B cell (primary cell): Measurements from ENCODE around the gene CMPK2. TPM values are rescaled to one million over a fixed set of nuclear protein-coding genes. Genes with fewer than 3 reads are reported as not detected.

Source experiments
- ATAC-seq: fragments of 200-7000 bp; cut with Tn5 transposase; one replicate; pipeline ENCODE4 v1.10.0; 2021; ENCODE audit warnings: low read depth, mild to moderate bottlenecking, moderate number of reproducible peaks, moderate library complexity
- CTCF ChIA-PET: fragments of 350-600 bp; sonication (Branson Sonifier 250); formaldehyde crosslinking; loops from one replicate; lab custom pipeline; 2021; ENCODE audit warnings: antibody characterized with exemption, inconsistent platforms; lab: Charles Lee
- POLR2A ChIA-PET: fragments of 350-600 bp; sonication (Branson Sonifier 250); formaldehyde crosslinking; loops from one replicate; lab custom pipeline; 2021; ENCODE audit warnings: antibody characterized with exemption; lab: Charles Lee
- DNase-seq: peaks from one replicate; pipeline ENCODE4 v3.0.0; 2013
- H2AFZ ChIP-seq: 2 replicates; pipeline ENCODE4 v1.6.1; 2012; ENCODE audit warnings: mild to moderate bottlenecking, low read depth, low read length; ENCODE audit not compliant: insufficient read depth, poor library complexity, severe bottlenecking
- H3K27ac ChIP-seq, 2 donors: 1 replicate in 1 of 2; 2 replicates in 1 of 2; pipeline ENCODE4 v1.5.1; 2012 to 2013; ENCODE audit warnings: low read length in 2 of 2, mild to moderate bottlenecking in 2 of 2, moderate library complexity in 1 of 2
- H3K27me3 ChIP-seq, 4 experiments: fragments of 200-600 bp in 1 of 4; sonication (generic) in 1 of 4; replicated peaks in 1 of 4; 1 replicate in 2 of 4; 2 replicates in 2 of 4; pipeline versions ENCODE4 v1.6.1 to v1.7.0; 2013 to 2016; ENCODE audit warnings: low read length in 3 of 4, mild to moderate bottlenecking in 2 of 4, mixed read lengths in 1 of 4, moderate library complexity in 1 of 4; ENCODE audit not compliant: insufficient read depth in 4 of 4, control insufficient read depth in 3 of 4; ENCODE audit errors: control extremely low read depth in 1 of 4
- H3K36me3 ChIP-seq, 2 experiments: replicated peaks in 1 of 2; 1 replicate in 1 of 2; 2 replicates in 1 of 2; pipeline versions ENCODE4 v1.6.1 to v1.7.1; 2013; ENCODE audit warnings: low read length in 1 of 2; ENCODE audit not compliant: insufficient read depth in 2 of 2, control insufficient read depth in 1 of 2; ENCODE audit errors: control extremely low read depth in 1 of 2, extremely low read depth in 1 of 2
- H3K4me1 ChIP-seq, 2 donors: fragments of 200-600 bp in 1 of 2; sonication (generic) in 1 of 2; 1 replicate in 1 of 2; 2 replicates in 1 of 2; pipeline versions ENCODE4 v1.5.1 to v1.6.1; 2013 to 2017; ENCODE audit warnings: low read length in 2 of 2; ENCODE audit not compliant: control insufficient read depth in 2 of 2, insufficient read depth in 2 of 2
- H3K4me2 ChIP-seq: replicated peaks from 2 replicates; pipeline ENCODE3; 2012; ENCODE audit warnings: mild to moderate bottlenecking, low read depth, low read length; ENCODE audit not compliant: poor library complexity, severe bottlenecking
- H3K4me3 ChIP-seq, 5 experiments: fragments of 200-600 bp in 1 of 5; sonication (generic) in 1 of 5; 1 replicate in 3 of 5; 2 replicates in 2 of 5; pipeline versions ENCODE4 v1.5.1 to v1.7.0; 2011 to 2016; ENCODE audit warnings: low read length in 4 of 5, mild to moderate bottlenecking in 4 of 5, low read depth in 2 of 5, control low read depth in 1 of 5, moderate library complexity in 1 of 5; ENCODE audit not compliant: insufficient read depth in 1 of 5; ENCODE audit errors: control extremely low read depth in 1 of 5, extremely low read depth in 1 of 5
- H3K79me2 ChIP-seq: fragments of 200-600 bp; sonication (generic); one replicate; pipeline ENCODE4 v1.6.0; 2016; ENCODE audit warnings: low read length; ENCODE audit not compliant: control insufficient read depth, insufficient read depth
- H3K9ac ChIP-seq: fragments of 200-600 bp; sonication (generic); 2 replicates; pipeline ENCODE4 v1.6.1; 2017; ENCODE audit warnings: mild to moderate bottlenecking, low read length, moderate library complexity
- H3K9me3 ChIP-seq, 3 donors: one replicate each; pipeline versions ENCODE4 v1.6.1 to v1.7.1; 2013; ENCODE audit warnings: low read length in 2 of 3; ENCODE audit not compliant: control insufficient read depth in 2 of 3, insufficient read depth in 1 of 3; ENCODE audit errors: control extremely low read depth in 1 of 3
- H4K20me1 ChIP-seq: 2 replicates; pipeline ENCODE4 v1.6.0; 2012; ENCODE audit warnings: mild to moderate bottlenecking, low read length; ENCODE audit not compliant: insufficient read depth, control insufficient read depth, poor library complexity, severe bottlenecking
- H3K27ac Mint-ChIP-seq: one replicate; pipeline ENCODE4 v1.8.0; 2021; ENCODE audit warnings: mixed read lengths
- H3K27me3 Mint-ChIP-seq: one replicate; pipeline ENCODE4 v1.8.0; 2021; ENCODE audit warnings: mixed read lengths
- H3K4me1 Mint-ChIP-seq: one replicate; pipeline ENCODE4 v1.8.0; 2021; ENCODE audit warnings: mixed read lengths
- H3K4me3 Mint-ChIP-seq: one replicate; pipeline ENCODE4 v1.8.0; 2021; ENCODE audit warnings: mixed read lengths
- H3K9me3 Mint-ChIP-seq: one replicate; pipeline ENCODE4 v1.8.0; 2022; ENCODE audit warnings: mixed read lengths; ENCODE audit not compliant: insufficient read depth
- CTCF ChIP-seq: fragments of 200-600 bp; IDR thresholded peaks from one replicate; pipeline ENCODE4 v1.8.0; 2022; ENCODE audit warnings: antibody characterized with exemption, mild to moderate bottlenecking
- EZH2 ChIP-seq: IDR thresholded peaks from 2 replicates; pipeline ENCODE4 v1.6.1; 2012; ENCODE audit warnings: borderline replicate concordance, low read depth, mild to moderate bottlenecking, moderate library complexity, low read length; ENCODE audit not compliant: insufficient read depth, poor library complexity, severe bottlenecking
- WGBS: methylation state at CpG from one replicate; pipeline ENCODE4 v1.1.5; 2013; ENCODE audit warnings: missing lambda C conversion rate; ENCODE audit not compliant: insufficient coverage; 5-methylcytosine and 5-hydroxymethylcytosine counted together
- intact Hi-C: fragments of 100-400 bp; cut with micrococcal nuclease; formaldehyde crosslinking; loops from one replicate; pipeline ENCODE4 v1.10.0; 2022
- polyA plus RNA-seq: library from polyadenylated mRNA; depleted of rRNA; stranded (reverse); fragments of >200 nt; gene quantifications from 2 replicates; pipeline ENCODE4 v1.2.3, GENCODE V29; 2012
- total RNA-seq, 2 donors: library from RNA; stranded (reverse); fragments of 120-200 nt in 1 of 2; gene quantifications; 1 replicate in 1 of 2; 2 replicates in 1 of 2; pipeline versions ENCODE4 v1.2.3 to v1.2.4, GENCODE V29; 2013 to 2022

CMPK2 gene
- total and polyA plus RNA-seq, 2 donors (not counting 1 experiment from before 2014, with no cell fraction given), result 1.2 to 2.9 TPM

GRCh38 chr2:6827566-6828298 is 38.0 kb downstream of the CMPK2 start:
- Histone ChIP-seq H3K79me2 (no peaks in the 10 kb centered on the region), H2AFZ (no peak overlapping the region), H3K27me3 (no peaks in the 10 kb centered on the region), H3K4me2 (no peak overlapping the region), H3K4me3 (no peak overlapping the region), H3K9ac (no peak overlapping the region), H4K20me1 (no peaks in the 10 kb centered on the region), H3K4me1 (no peaks in the 10 kb centered on the region), H3K36me3 (no peaks in the 10 kb centered on the region), H3K9me3 (peaks cover 0 to 8% (median 0%) of the 10 kb centered on the region in 3 donors), H3K27ac (no peak overlapping the region)
- peaks cover 3% of the 10 kb centered on the region for H3K4me1 Mint-ChIP-seq
- CTCF ChIA-PET, result no interaction called here
- ATAC-seq (no peak), DNase-seq (no peak)
- WGBS, result no CpG with 5 or more reads among the region's 5 CpGs
- no peaks in the 10 kb centered on the region for H3K27me3 Mint-ChIP-seq
- TF ChIP-seq EZH2, result no peak
- TF ChIP-seq CTCF, result no peak
- H3K4me3 Mint-ChIP-seq, result no peak overlapping the region
- intact Hi-C loops, result no loop called here
- H3K27ac Mint-ChIP-seq, result no peak overlapping the region
- H3K9me3 Mint-ChIP-seq, result peaks cover 10% of the 10 kb centered on the region
- POLR2A ChIA-PET, result no interaction called here
